Stimulated activated CD4-positive, alpha-beta T cell treated with anti-CD3 and anti-CD28 coated beads, Interleukin-15, amount 100 ng/mL, for 24 hours (primary cell): ENCODE results near the gene SEL1L.
A peak's percentile ranks its signal among the peaks of the same experiment; 100 is the strongest.
"Not testable (repeated sequence)": the region's sequence is repeated elsewhere in the genome, so short reads cannot be mapped to it uniquely, and the experiment has no call there.

Experiments used
- DNase-seq: peaks from one replicate; pipeline ENCODE4 v3.0.0-alpha.2; 2020

Gene SEL1L

DNA sequence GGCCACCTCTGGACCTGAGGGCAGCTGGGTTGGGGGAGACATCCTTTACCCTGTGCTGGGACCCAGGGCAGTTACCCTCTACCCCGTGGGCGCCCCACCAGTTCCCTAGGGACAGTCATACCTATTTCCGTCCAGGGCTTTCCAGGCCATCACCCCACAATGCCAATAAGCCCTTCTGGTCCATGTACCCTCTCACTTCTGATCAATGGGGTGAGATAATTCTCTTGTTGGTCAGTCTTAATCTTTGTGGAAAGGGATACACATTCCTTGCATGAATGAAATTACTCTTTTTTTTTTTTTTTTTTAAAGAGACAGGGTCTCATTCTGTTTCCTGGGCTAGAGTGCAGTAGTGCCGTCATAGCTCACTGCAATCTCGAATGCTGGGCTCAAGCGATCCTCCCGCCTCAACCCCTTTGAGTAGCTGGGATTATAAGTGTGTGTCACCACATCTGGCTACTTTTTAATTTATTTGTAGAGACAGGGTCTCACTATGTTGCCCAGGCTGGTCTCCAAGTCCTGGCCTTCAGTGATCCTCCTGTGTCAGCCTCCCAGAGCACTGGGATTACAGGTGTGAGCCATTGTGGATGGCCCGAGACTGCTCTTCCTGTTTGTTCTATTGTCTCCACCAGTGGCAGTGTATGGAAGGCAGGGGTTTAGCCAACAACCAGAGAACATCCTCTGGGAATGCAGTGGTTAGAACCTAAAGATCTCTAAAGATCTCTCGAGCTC, 87.2 kb downstream of the SEL1L start:
- DNase-seq, result no peak

DNA sequence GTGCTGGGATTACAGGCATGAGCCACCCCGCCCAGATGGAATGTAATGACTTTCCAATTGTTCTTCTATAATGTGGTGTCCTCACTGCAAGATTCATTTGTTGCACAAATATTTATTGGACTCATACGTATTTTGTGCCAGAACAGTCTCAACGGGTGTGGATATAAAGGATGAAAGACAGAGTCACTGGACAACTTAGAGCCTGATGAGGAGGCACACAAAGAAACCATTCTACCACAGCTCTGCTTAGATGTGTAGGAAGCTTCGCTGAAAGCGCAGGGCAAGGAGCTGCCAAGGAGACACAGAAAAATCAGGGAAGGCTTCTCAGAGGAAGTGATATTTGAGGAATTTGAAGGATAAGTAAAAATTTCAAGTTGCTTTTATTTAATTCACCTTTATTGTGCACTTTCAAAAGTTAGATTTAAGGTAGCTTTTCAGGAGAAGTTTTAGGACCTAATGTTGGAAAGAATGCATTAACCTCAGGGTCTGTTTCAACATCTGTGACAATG, 92.0 kb downstream of the SEL1L start:
- no peak for DNase-seq

DNA sequence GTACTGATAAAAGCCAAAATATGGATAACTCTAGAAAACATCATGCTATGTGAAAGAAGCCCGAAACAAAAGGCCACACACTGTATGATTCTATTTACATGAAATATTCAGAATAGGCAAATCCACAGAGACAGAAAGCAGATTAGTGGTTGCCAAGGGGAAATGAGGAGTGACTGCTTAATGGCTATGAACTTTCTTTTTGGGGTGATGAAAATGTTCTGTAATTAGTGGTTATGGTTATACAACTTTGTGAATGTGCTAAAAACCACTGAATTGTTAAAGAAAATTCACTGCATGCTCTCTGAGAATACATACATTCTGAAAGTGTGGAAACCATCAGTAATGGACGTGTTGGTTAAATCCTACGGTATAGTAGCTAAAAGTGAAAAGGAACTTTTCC, 93.6 kb downstream of the SEL1L start:
- DNase-seq, result no peak

DNA sequence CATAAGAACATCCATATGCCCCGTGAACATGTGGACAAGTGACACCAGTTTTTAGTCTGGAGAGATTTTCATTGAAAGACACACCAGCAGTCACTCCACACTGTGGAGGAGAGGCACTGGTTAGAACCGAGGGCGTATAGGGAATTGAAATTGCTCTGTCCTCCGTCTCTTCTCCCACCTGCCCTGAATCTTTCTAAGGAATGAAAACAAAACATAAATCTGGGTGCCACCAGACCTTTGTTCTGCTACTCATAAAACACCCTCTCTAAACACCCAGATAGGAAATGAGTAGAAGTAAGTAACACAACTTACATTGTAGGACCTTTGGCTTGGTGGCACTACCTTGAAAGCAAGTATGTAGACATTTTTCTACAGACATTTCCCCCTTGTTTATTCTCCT, 96.4 kb downstream of the SEL1L start:
- DNase-seq, result no peak

DNA sequence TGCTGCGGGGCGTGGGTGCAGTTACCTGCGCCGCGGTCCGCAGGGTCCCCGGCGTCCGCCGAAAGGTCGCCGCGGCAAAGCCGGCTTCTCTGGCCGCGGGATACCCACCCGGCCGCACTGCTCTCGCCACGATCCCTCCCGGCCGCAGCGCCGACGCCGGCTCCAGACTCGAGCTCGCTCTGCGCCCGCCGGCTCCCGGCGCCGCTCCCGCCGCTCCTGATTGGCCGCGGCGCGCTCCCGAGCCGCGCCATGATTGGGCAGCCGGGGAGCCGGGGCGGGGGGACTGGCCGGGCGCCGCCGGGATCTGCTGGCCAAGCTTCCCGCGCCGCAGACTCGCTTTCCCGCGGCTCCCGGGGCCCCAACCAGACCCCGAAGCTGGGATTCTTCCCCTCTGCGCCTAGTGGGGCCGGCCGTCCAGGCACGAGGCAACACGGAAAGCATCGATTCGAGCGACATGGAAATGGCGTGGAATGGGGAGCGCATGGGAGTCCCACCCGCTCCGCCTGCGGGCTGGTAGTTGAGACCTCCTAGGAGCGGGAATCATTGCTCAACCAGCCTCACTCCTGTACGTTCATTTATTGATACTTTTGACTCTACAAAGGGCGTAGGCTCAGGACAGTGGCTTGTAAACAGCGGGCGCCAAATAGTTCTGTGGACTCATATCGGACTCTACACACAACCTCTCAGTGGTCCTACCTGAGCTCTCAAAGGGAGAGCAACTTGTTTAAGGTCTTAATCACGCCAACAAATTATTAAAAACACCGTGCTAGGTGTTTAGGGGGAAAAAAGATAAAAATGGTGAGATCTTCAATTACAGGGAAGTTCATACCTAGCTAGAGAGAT, 97.1 kb downstream of the SEL1L start:
- peak; percentile 72 for DNase-seq

DNA sequence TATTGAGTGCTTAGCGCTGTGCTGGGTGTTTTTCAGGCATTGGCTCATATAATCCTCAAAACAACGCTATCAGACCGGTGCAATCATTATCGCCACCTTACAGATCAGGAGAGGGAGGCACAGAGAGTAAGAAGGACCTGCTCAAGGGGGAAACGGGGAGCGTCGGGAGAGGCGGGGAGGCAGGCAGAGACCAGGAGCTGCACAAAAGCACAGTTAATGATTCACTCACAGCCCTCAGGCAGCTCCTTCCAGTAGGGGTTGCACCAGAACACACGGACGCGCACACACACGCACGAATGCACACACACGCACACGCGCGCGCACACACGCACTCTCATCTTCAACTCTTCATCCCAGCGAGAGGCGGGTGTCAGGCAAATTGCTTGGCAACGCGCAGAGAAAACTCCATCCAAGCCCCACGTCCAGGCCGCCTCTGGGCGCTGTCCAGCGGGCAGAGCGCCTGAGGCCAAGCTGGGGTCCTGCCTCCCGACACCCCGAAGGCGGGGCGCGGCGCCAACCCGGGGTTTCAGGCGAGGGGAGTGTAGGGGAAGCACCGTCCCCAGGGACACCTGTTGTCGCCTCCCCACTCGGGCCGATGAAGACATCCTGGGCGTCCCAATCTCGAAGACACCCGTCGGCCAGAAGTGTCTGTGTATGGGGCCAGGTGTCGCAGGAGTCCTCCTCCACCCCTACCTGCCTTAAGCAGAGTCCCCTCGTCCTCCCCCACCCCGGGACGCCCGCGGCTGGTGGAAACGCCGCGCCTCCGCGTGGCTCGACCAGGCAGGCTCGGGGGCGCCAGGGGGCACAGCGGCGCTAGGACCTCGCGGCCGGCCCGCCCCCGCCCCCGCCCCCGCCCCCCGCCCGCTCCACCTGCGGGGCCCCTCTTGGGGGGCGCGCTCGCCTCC, 98.0 kb downstream of the SEL1L start:
- peak; percentile 34 for DNase-seq

DNA sequence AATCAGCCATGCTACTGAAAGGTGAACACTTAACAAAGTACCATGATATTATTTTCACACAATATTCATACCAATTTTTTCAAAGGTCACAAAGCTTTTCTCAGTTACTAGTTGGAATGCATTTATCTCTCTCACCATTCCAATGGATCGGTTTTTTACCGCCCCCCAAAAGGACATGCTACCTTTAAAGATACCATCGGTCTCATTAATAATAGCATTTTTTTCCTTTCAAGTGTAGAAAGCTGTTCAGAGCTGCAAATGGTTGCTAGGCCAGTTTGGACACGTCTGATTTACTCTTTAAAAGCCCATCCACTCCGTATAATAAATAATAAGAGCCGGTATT, 98.6 kb downstream of the SEL1L start:
- DNase-seq, result no peak

DNA sequence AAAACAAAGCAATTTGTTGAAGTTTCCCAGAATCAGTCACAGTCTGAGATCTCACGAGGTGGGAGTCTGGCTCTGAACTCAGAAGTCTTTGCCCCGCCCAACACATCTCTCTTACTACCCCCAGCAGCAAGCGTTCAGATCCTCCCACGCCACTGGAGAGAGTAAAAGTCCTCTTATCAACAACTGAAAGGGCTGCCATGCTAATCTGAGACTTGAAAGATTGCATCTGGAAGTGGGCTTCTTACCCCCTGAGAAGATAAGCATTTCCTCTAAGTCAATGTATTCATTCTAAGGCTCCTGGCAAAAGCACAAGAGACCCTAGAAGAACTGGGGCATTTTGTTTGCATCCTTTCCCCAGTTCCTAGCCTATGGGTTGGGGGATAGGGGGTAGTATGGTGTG, 99.4 kb downstream of the SEL1L start:
- peak; percentile 5 for DNase-seq

DNA sequence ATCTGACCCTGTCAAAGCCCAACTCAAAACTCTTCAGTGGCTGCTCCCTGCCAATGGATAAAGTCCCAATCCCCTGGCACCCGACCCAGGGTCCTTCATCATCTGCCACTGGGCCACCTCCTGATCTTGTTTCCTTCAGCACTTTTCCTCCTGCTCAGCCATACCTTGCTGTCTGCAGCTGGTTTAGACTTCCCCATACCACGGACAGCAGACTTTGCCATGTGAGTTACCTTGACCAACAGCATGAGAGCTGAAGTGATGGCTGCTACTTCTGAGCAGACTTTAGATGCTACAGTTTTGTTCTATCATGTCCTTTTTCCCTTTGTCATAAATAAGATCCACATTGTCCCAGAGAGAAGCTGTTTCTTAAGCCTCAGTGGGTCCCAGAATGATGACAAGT, 100.3 kb downstream of the SEL1L start:
- no peak for DNase-seq

DNA sequence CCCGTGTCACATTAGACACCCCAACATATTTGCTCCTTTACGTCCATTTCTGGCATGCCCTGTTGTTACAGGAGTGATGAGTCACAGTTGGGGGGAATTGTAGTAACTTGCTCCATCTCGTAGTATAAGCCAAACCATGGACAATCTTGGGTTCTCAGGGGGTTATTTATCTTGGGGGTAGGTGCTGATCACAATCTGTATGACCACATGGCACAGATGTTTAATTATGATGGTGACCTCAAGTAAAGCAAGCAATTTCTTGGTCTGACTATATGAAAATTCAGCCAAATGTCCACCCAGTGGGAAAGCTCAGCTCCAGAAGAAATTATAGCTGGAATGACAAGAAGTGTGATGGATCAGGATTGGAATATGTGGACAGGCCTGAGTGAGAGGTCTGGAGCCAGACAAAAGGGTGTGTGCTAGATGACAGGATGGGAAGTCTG, 101.4 kb downstream of the SEL1L start:
- no peak for DNase-seq

DNA sequence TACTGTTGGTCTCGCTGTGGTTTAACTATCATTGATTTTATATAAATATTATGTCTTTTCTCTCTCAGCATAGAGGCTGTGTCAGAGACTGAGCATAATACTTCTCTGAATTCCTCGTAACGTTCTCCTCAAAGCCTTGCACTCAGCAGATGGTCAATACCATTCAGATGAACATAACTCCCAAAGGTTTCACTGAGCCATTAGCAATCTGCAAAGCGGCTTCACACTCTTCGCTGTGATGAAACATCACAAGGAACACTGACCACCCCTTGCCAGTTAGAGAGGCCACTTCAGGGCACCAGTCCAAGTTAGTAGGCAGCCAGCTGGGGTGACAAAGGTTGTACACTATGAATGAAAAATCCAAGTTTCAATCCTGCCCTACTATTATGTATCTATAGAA, 103.4 kb downstream of the SEL1L start:
- no peak for DNase-seq

DNA sequence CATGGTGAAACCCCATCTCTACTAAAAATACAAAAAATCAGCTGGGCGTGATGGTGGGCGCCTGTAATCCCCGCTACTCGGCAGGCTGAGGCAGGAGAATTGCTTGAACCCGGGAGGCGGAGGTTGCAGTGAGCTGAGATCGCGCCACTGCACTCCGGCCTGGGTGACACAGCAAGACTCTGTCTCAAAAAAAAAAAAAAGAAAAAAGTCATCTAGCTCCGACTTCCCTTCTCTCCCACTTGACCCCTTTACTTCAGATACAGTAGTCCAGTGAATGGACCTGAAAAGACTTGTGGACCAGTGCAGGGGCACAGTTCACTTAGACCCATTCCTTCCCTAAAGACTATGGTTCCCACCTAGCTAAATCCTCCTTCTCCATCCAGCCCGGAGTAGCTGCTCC, 103.9 kb downstream of the SEL1L start:
- not testable (repeated sequence) for DNase-seq

DNA sequence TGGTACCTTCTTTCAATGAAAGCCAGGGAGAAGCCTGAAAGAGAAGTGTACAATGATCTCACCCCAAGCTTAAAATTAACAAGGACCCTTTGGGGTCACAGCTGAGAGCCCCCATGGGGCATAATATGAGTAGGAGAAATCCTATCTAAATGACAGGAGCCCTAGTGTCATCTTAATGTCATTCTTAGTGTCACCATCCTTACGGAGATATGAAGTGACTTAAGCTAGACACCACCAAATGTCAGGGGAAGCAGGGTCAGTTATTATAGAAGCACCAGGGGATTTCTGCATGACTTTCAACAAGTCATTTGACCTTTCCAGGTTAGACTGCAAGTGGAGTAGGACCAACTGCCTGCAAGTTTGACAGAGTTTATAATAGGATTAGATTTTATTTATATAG, 104.6 kb downstream of the SEL1L start:
- DNase-seq, result no peak

DNA sequence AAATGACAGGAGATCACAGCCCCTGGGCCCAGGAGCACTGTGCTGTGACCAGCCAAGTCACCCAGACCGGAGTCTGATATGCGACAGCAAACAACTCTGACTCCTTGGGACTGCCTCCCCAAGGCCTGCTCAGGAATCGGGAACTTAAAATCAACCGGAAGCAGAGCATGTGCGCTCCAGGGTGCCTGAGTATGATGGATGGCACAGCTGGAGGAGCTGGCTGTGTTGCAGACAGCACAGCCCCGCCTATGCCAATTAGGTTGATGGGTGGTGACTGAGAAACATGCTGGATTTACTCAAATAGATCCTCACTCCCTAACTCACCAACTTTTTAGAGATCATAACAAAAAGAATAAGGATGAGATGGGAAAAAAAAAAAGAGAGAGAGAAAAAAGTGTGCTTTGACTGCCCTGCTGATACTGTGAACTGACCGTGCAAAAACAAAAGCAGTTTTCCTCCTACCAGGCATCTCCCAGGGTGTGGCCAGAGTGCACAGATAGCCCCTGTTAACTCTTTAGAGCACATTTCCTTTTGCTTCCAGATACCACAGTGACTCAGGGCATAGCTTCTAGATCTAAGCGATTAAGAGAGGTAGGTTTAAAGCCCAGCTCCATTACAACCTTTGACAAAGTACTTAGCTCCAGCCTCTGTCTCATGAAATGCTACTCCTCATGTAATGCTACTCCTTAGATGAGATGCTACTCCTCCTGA, 106.2 kb downstream of the SEL1L start:
- no peak for DNase-seq

DNA sequence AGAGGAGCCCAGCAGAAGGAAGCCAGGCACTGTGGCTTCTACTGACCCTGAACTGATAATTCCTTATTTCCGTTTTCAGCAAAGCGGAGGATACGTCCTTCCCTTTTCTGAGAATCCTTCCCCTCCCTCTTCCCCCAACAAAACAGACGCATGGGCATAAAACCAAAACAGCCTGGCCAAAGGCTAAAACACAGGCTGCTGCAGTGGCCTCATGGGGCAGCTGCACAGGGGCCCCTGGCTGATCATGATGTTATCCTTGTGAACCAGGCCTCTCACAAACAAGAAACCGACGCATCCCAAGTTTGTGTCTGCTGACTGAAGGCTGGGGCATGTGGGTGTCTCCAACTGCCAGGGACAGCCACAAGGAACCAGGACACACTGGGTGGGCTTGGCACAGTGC, 110.1 kb downstream of the SEL1L start:
- no peak for DNase-seq
